Endothelial cell of umbilical vein (primary cell): ENCODE data around the gene AFTPH. TPM values are rescaled to one million over a fixed set of nuclear protein-coding genes. Genes with fewer than 3 reads are reported as not detected.
A peak's percentile ranks its signal among the peaks of the same experiment; 100 is the strongest.

Source experiments
- BruUV-seq: library from RNA; stranded (reverse); fragments of 400-500 nt; replicated peaks from 2 replicates; lab custom pipeline; 2021; lab: Mats Ljungman, UMichigan
- CTCF ChIA-PET: fragments of 300-600, 350-600 bp; sonication (Branson Sonifier 250); formaldehyde crosslinking; loops from one replicate; lab custom pipeline; 2021; ENCODE audit warnings: antibody characterized with exemption, inconsistent platforms; lab: Charles Lee
- POLR2A ChIA-PET: fragments of 300-600, 350-600 bp; sonication (Branson Sonifier 250); formaldehyde crosslinking; loops from one replicate; lab custom pipeline; 2021; ENCODE audit warnings: antibody characterized with exemption, inconsistent platforms; lab: Charles Lee
- DNase-seq: peaks from one replicate; pipeline ENCODE4 v3.0.0-alpha.2; 2011; ENCODE audit warnings: low read depth, low spot score
- FAIRE-seq: peaks from 2 replicates; lab custom pipeline; 2011; peaks lifted over from hg19 to GRCh38; lab: Jason Lieb, UNC
- H2AFZ ChIP-seq: 2 replicates; pipeline ENCODE4 v1.6.0; 2012; ENCODE audit warnings: low read depth, low read length, control low read depth, inconsistent platforms
- H3K27ac ChIP-seq: 2 replicates; pipeline ENCODE4 v1.5.1; 2011; ENCODE audit warnings: low read depth, mild to moderate bottlenecking, control low read depth, low read length, moderate library complexity; ENCODE audit not compliant: insufficient read depth
- H3K27me3 ChIP-seq, 2 experiments: 2 replicates each; pipeline versions ENCODE4 v1.6.0 to v1.6.1; 2011; ENCODE audit warnings: low read length in 2 of 2, mixed read lengths in 1 of 2; ENCODE audit not compliant: control insufficient read depth in 2 of 2, insufficient read depth in 2 of 2
- H3K36me3 ChIP-seq, 2 experiments: 2 replicates in 1 of 2; 3 replicates in 1 of 2; pipeline ENCODE4 v1.5.1; 2011; ENCODE audit warnings: low read length in 2 of 2, mild to moderate bottlenecking in 1 of 2, moderate library complexity in 1 of 2; ENCODE audit not compliant: control insufficient read depth in 2 of 2, insufficient read depth in 2 of 2; ENCODE audit errors: extremely low read depth in 1 of 2
- H3K4me1 ChIP-seq: 3 replicates; pipeline ENCODE4 v1.5.1; 2011; ENCODE audit warnings: mild to moderate bottlenecking, low read length; ENCODE audit not compliant: control insufficient read depth, insufficient read depth; ENCODE audit errors: extremely low read depth
- H3K4me2 ChIP-seq: 2 replicates; pipeline ENCODE4 v1.6.1; 2011; ENCODE audit warnings: low read length, control low read depth, mixed read lengths; ENCODE audit not compliant: insufficient read depth
- H3K4me3 ChIP-seq, 3 experiments: fragments of 200-600 bp in 1 of 3; sonication (generic), shearing (Covaris generic) in 1 of 3; replicated peaks in 1 of 3; 2 replicates each; pipeline ENCODE4 v1.5.1; 2011 to 2016; ENCODE audit warnings: control low read depth in 3 of 3, low read length in 3 of 3, mild to moderate bottlenecking in 2 of 3, inconsistent platforms in 1 of 3, low read depth in 1 of 3, moderate library complexity in 1 of 3; ENCODE audit not compliant: insufficient read depth in 1 of 3
- H3K79me2 ChIP-seq: 2 replicates; pipeline ENCODE4 v1.6.0; 2012; ENCODE audit warnings: low read length, inconsistent platforms; ENCODE audit not compliant: control insufficient read depth, insufficient read depth
- H3K9ac ChIP-seq: replicated peaks from 2 replicates; pipeline ENCODE3; 2011; ENCODE audit warnings: low read length, control low read depth; ENCODE audit not compliant: insufficient read depth; ENCODE audit errors: extremely low read depth
- H3K9me1 ChIP-seq: replicated peaks from 3 replicates; pipeline ENCODE4 v1.6.0; 2011; ENCODE audit warnings: mild to moderate bottlenecking, low read length; ENCODE audit not compliant: control insufficient read depth, insufficient read depth; ENCODE audit errors: extremely low read depth
- H3K9me3 ChIP-seq: replicated peaks from 2 replicates; pipeline ENCODE4 v1.5.1; 2012; ENCODE audit warnings: low read length, inconsistent platforms; ENCODE audit not compliant: control insufficient read depth, insufficient read depth
- H4K20me1 ChIP-seq: replicated peaks from 2 replicates; pipeline ENCODE3; 2011; ENCODE audit warnings: mild to moderate bottlenecking, low read length; ENCODE audit not compliant: control insufficient read depth, insufficient read depth; ENCODE audit errors: extremely low read depth
- EZH2 ChIP-seq: IDR thresholded peaks from 2 replicates; pipeline ENCODE4 v1.6.1; 2012; ENCODE audit warnings: borderline replicate concordance, low read depth, mild to moderate bottlenecking, moderate library complexity, low read length, inconsistent platforms; ENCODE audit not compliant: severe bottlenecking
- JUN ChIP-seq: IDR thresholded peaks from 2 replicates; pipeline ENCODE4 v1.6.1; 2011; ENCODE audit warnings: borderline replicate concordance, low read depth; ENCODE audit not compliant: insufficient read length, insufficient read depth
- MAX ChIP-seq: IDR thresholded peaks from 2 replicates; pipeline ENCODE4 v1.6.1; 2011; ENCODE audit not compliant: insufficient read depth, insufficient read length
- POLR2A ChIP-seq: IDR thresholded peaks from 2 replicates; pipeline ENCODE4 v1.6.1; 2012; ENCODE audit warnings: low read depth, mild to moderate bottlenecking, control low read depth, low read length
- POLR2AphosphoS5 ChIP-seq: IDR thresholded peaks from 2 replicates; pipeline ENCODE4 v1.6.1; 2012; ENCODE audit warnings: low read depth, mild to moderate bottlenecking, control low read depth, low read length, moderate library complexity; ENCODE audit not compliant: insufficient read depth
- dilution Hi-C: fragments of 300-500 bp; cut with MboI; formaldehyde crosslinking; loops from one replicate; pipeline ENCODE4 v1.15.0; 2019; ENCODE audit warnings: low sequenced_read_pairs; ENCODE audit not compliant: extremely low pct_ligation_motif_present
- intact Hi-C: fragments of 100-400 bp; cut with micrococcal nuclease; formaldehyde crosslinking; loops from one replicate; pipeline ENCODE4 v1.10.0; 2022
- polyA plus RNA-seq, 4 experiments: library from polyadenylated mRNA; depleted of rRNA in 3 of 4; stranded (reverse) in 3 of 4; unstranded in 1 of 4; fragments of >200 nt; gene quantifications; 2 replicates each; pipeline versions ENCODE4 v1.2.1 to v1.2.3, GENCODE V29; 2011 to 2012; ENCODE audit warnings: missing spikeins in 1 of 4
- total RNA-seq: library from RNA; stranded (reverse); gene quantifications from 2 replicates; pipeline ENCODE4 v1.2.3, GENCODE V29; 2021

Gene AFTPH
- total and polyA plus RNA-seq, 2 donors (not counting 3 experiments of a cell fraction or from before 2014, with no cell fraction given) = 6.9 to 15.3 TPM

- intact Hi-C loops = no loop called here
- DNase-seq = no peak
- H3K79me2 ChIP-seq = no peaks in the 10 kb centered on the region
- no peak overlapping the region for H3K4me3 ChIP-seq
- no peaks in the 10 kb centered on the region for H3K36me3 ChIP-seq
- no TSS peak for BruUV-seq
- no peaks in the 10 kb centered on the region for H4K20me1 ChIP-seq
- TF ChIP-seq POLR2AphosphoS5 = no peak
- no peak for TF ChIP-seq EZH2
- TF ChIP-seq MAX = no peak
- no peaks in the 10 kb centered on the region for H3K9me3 ChIP-seq
- FAIRE-seq = no peak
- no peaks in the 10 kb centered on the region for H3K27me3 ChIP-seq
- H3K9me1 ChIP-seq = no peaks in the 10 kb centered on the region
- H2AFZ ChIP-seq = no peak overlapping the region
- no peak overlapping the region for H3K27ac ChIP-seq
- H3K9ac ChIP-seq = no peak overlapping the region
- ChIA-PET CTCF (interaction anchor here (1.8 to 3.9 kb wide), 2 partner anchors 11 to 48 kb away, joined by 11 to 13 read pairs; no protein-coding TSS in a partner anchor), POLR2A (no interaction called here)
- H3K4me1 ChIP-seq = peaks cover 5% of the 10 kb centered on the region
- H3K4me2 ChIP-seq = no peak overlapping the region
- dilution Hi-C loops = no loop called here
These were observed 74.1 kb downstream of the AFTPH start for GRCh38 chr2:64598226-64598625.

GRCh38 chr2:64599469-64599868, 75.3 kb downstream of the AFTPH start:
- Histone ChIP-seq H3K27me3 (no peaks in the 10 kb centered on the region), H3K9me1 (no peaks in the 10 kb centered on the region), H2AFZ (peak overlapping the region; percentile 43), H3K9ac (no peak overlapping the region), H3K4me3 (no peak overlapping the region), H3K9me3 (no peaks in the 10 kb centered on the region), H4K20me1 (no peaks in the 10 kb centered on the region), H3K27ac (no peak overlapping the region), H3K4me2 (no peak overlapping the region), H3K4me1 (peaks cover 5% of the 10 kb centered on the region), H3K79me2 (no peaks in the 10 kb centered on the region), H3K36me3 (no peaks in the 10 kb centered on the region)
- intact Hi-C loops (no loop called here), dilution Hi-C loops (no loop called here)
- FAIRE-seq (peak; percentile 50), DNase-seq (peak; percentile 53)
- TF ChIP-seq POLR2A (no peak), POLR2AphosphoS5 (no peak), JUN (peak; percentile 19)
- no TSS peak for BruUV-seq
- POLR2A ChIA-PET = no interaction called here
- CTCF ChIA-PET = interaction anchor here (0.7 to 3.9 kb wide), 5 partner anchors 10 to 151 kb away, joined by 3 to 13 read pairs (median 9); no protein-coding TSS in a partner anchor
